Mesothelial cell of epicardium (in vitro differentiated cells): ENCODE data around the gene SPTBN1. TPM values are rescaled to one million over a fixed set of nuclear protein-coding genes. Genes with fewer than 3 reads are reported as not detected.

ENCODE experiments used
- DNase-seq, 2 experiments: peaks; one replicate each; pipeline ENCODE4 v3.0.0; 2021; ENCODE audit warnings: low spot score in 2 of 2; ENCODE audit not compliant: unreplicated experiment in 2 of 2
- H3K27ac Mint-ChIP-seq: 2 replicates; pipeline ENCODE4 v1.8.0; 2021; ENCODE audit warnings: mixed read lengths
- H3K27me3 Mint-ChIP-seq: 2 replicates; pipeline ENCODE4 v1.8.0; 2021; ENCODE audit warnings: low read depth, mixed read lengths
- H3K36me3 Mint-ChIP-seq: 2 replicates; pipeline ENCODE4 v1.8.0; 2021; ENCODE audit warnings: mixed read lengths
- H3K4me1 Mint-ChIP-seq: 2 replicates; pipeline ENCODE4 v1.8.0; 2021; ENCODE audit warnings: mixed read lengths
- H3K4me3 Mint-ChIP-seq: 2 replicates; pipeline ENCODE4 v1.8.0; 2021; ENCODE audit warnings: mild to moderate bottlenecking, moderate library complexity, mixed read lengths
- H3K9me3 Mint-ChIP-seq: 2 replicates; pipeline ENCODE4 v1.8.0; 2021; ENCODE audit warnings: mixed read lengths
- total RNA-seq: library from RNA; stranded (reverse); gene quantifications from 3 replicates; pipeline ENCODE4 v1.2.1, GENCODE V29; 2021
- TF ChIP-seq, protein P1 (sequence below): fragments of 200-600 bp; sonication (generic); IDR thresholded peaks from one replicate; pipeline ENCODE4 v1.5.0; 2021; ENCODE audit warnings: antibody characterized with exemption; ENCODE audit not compliant: unreplicated experiment

The SPTBN1 gene
- total RNA-seq, 1 donor from 2014 or later, result 281 TPM

DNA sequence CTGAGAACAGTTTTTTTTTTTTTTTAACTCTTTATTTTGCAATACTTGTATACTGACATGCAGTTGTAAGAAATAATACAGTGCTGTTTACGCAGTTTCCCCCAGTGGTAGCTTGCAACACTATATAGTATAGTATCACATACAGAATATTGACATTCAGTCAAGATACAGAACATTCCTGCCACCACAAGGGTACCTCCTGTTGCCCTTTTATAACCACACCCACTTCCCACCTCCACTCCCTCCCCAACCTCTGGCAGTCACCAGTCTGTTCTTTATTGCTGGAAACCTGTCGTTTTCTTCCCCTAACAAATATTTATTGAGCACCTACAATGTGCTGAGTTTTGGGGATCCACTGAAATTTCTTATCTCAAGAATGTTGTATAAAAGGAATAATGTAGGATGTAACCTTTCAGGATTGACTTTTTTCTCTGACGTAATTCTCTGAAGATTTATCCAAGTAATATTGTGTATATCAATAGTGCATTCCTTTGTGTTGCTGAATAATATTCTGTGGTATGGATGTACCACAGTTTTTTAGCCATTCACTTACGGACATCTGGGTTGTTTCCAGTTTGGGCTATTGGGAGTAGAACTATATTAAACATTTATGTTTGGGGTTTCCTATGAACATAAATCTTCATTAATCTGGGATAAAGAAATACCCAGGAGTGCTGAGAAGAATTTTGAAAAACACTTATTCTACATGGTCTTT lies 215.9 kb downstream of the SPTBN1 start:
- Mint-ChIP-seq H3K36me3 (peaks cover 31% of the 10 kb centered on the region), H3K4me1 (peaks cover 50% of the 10 kb centered on the region), H3K9me3 (no peaks in the 10 kb centered on the region), H3K27ac (peak overlapping the region; percentile 85), H3K27me3 (no peaks in the 10 kb centered on the region), H3K4me3 (no peak overlapping the region)
- TF ChIP-seq, protein P1, sequence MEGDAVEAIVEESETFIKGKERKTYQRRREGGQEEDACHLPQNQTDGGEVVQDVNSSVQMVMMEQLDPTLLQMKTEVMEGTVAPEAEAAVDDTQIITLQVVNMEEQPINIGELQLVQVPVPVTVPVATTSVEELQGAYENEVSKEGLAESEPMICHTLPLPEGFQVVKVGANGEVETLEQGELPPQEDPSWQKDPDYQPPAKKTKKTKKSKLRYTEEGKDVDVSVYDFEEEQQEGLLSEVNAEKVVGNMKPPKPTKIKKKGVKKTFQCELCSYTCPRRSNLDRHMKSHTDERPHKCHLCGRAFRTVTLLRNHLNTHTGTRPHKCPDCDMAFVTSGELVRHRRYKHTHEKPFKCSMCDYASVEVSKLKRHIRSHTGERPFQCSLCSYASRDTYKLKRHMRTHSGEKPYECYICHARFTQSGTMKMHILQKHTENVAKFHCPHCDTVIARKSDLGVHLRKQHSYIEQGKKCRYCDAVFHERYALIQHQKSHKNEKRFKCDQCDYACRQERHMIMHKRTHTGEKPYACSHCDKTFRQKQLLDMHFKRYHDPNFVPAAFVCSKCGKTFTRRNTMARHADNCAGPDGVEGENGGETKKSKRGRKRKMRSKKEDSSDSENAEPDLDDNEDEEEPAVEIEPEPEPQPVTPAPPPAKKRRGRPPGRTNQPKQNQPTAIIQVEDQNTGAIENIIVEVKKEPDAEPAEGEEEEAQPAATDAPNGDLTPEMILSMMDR, result no peak
- DNase-seq, result no peak

DNA sequence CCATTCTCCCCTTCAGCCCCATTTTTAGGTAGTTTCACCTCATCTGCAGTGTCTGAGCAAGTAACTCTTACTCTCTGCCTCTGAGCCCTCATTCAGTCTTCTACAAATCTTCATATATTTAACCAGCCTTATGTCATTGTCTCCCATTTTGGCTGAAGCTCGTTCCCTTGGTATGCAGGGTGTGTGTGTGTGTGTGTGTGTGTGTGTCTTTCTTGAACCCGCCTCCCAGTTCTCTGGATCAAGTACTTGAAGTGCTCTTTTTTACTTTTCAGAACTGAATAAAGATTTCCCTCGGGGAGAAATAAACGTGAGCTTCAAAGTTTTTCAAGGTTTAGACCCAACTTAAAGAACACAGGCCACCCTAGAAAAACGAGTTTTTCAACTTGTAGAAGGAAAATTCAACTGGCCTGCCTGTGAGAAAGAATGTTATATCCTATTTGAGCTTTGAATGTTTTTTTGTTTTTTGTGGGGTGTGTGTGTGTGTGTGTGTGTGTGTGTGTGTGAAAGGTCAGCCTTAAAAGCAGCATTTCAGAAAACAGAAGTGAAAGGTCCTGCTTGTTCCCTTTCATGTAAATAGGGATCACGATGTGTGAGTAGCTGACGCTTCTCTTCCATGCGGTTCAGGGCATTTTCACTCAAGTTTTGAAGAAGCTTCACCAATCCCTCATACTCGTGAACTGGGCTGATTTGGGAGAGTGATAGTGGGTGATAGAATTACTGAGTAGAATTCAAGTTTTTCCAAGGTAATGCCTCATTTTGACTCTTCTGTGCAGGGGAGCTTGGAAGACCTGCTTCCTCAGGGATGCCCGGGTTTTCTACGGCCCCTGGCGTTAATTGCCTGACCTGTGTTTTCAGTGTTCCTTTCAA lies 216.7 kb downstream of the SPTBN1 start:
- Mint-ChIP-seq H3K9me3 (no peaks in the 10 kb centered on the region), H3K36me3 (peaks cover 27% of the 10 kb centered on the region), H3K4me3 (no peak overlapping the region), H3K27me3 (no peaks in the 10 kb centered on the region), H3K27ac (peak overlapping the region; percentile 85), H3K4me1 (peaks cover 48% of the 10 kb centered on the region)
- DNase-seq, result no peak
- TF ChIP-seq, protein P1, result no peak

DNA sequence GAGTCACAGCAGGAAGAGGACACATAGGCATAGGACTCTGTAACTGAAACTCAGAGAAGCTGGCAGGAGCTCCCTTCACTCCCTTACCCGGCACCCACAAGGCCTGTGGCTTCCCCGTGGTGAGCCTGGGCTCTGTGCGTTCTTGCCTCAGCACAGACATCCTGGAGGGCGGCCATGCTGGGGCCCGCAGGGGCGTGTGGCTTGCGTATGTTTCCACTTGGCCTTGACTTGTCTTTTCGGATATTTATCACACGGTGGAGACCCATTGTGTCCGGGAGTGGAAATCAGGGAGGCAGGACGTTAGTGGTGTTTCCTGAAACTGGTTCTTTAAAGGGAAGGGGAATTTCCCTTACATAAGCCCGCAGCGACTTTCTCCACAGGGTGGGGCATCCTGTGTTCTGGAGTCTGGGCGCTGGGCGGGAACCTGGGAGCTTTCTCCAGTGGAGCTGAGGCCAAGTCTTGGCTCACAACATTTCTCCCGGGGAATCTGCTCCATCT lies 217.4 kb downstream of the SPTBN1 start:
- Mint-ChIP-seq H3K4me1 (peaks cover 44% of the 10 kb centered on the region), H3K36me3 (peaks cover 22% of the 10 kb centered on the region), H3K27me3 (no peaks in the 10 kb centered on the region), H3K27ac (peak overlapping the region; percentile 85), H3K4me3 (no peak overlapping the region), H3K9me3 (no peaks in the 10 kb centered on the region)
- no peak for DNase-seq
- TF ChIP-seq, protein P1, result no peak

DNA sequence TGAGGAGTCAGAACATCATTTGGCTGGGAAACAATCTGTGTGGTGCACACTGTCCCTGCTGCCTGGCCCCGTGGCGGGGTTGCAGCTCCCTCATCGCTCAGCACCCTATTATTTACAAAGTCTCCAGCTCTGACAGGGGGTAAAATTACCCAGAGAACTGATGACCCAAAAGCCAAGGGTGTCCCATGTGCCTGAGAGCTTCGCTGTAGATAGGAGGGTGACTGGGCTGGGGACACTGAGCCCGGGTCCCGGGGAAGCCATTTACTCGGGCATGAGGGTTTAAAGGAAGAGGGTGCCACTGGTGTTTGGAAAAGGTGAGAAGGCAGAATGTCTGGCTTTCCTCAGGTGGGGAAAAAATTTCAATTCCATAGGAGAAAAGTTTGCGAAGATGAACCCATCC lies 219.2 kb downstream of the SPTBN1 start:
- Mint-ChIP-seq H3K4me1 (peaks cover 30% of the 10 kb centered on the region), H3K4me3 (no peak overlapping the region), H3K9me3 (no peaks in the 10 kb centered on the region), H3K36me3 (peaks cover 16% of the 10 kb centered on the region), H3K27me3 (no peaks in the 10 kb centered on the region), H3K27ac (no peak overlapping the region)
- no peak for DNase-seq
- TF ChIP-seq, protein P1, result no peak

DNA sequence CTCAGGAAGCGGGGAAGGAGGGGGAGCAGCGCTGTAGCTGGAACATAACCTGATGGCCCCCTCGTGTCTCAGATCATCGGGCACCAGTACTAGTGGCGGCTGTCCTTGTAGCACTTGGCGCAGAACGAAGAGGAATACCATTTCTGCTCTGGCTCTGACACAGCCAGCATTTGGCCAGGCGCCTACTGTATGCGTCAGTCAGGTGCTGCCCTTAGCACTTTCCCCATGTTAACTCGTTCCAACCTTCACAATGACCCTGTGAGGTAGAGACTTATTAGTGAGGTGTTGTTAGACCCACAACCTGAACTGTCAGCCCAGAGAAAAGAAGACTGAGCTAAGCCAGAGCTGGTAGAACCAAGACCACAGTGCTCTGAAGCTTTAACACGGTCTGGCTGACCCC lies 219.6 kb downstream of the SPTBN1 start:
- H3K27ac Mint-ChIP-seq, result no peak overlapping the region
- DNase-seq, result no peak
- no peaks in the 10 kb centered on the region for H3K27me3 Mint-ChIP-seq
- H3K9me3 Mint-ChIP-seq, result no peaks in the 10 kb centered on the region
- peaks cover 12% of the 10 kb centered on the region for H3K36me3 Mint-ChIP-seq
- H3K4me3 Mint-ChIP-seq, result no peak overlapping the region
- TF ChIP-seq, protein P1, result no peak
- peaks cover 25% of the 10 kb centered on the region for H3K4me1 Mint-ChIP-seq
